Endothelial cell of umbilical vein (primary cell): ENCODE results near the gene SELENOO. TPM values are rescaled to one million over a fixed set of nuclear protein-coding genes. Genes with fewer than 3 reads are reported as not detected.

Experiments
- BruUV-seq: library from RNA; stranded (reverse); fragments of 400-500 nt; replicated peaks from 2 replicates; lab custom pipeline; 2021; lab: Mats Ljungman, UMichigan
- CTCF ChIA-PET: fragments of 300-600, 350-600 bp; sonication (Branson Sonifier 250); formaldehyde crosslinking; loops from one replicate; lab custom pipeline; 2021; ENCODE audit warnings: antibody characterized with exemption, inconsistent platforms; lab: Charles Lee
- POLR2A ChIA-PET: fragments of 300-600, 350-600 bp; sonication (Branson Sonifier 250); formaldehyde crosslinking; loops from one replicate; lab custom pipeline; 2021; ENCODE audit warnings: antibody characterized with exemption, inconsistent platforms; lab: Charles Lee
- DNase-seq: peaks from one replicate; pipeline ENCODE4 v3.0.0-alpha.2; 2011; ENCODE audit warnings: low read depth, low spot score
- FAIRE-seq: peaks from 2 replicates; lab custom pipeline; 2011; peaks lifted over from hg19 to GRCh38; lab: Jason Lieb, UNC
- H2AFZ ChIP-seq: 2 replicates; pipeline ENCODE4 v1.6.0; 2012; ENCODE audit warnings: low read depth, low read length, control low read depth, inconsistent platforms
- H3K27ac ChIP-seq: 2 replicates; pipeline ENCODE4 v1.5.1; 2011; ENCODE audit warnings: low read depth, mild to moderate bottlenecking, control low read depth, low read length, moderate library complexity; ENCODE audit not compliant: insufficient read depth
- H3K27me3 ChIP-seq, 2 experiments: 2 replicates each; pipeline versions ENCODE4 v1.6.0 to v1.6.1; 2011; ENCODE audit warnings: low read length in 2 of 2, mixed read lengths in 1 of 2; ENCODE audit not compliant: control insufficient read depth in 2 of 2, insufficient read depth in 2 of 2
- H3K36me3 ChIP-seq, 2 experiments: 2 replicates in 1 of 2; 3 replicates in 1 of 2; pipeline ENCODE4 v1.5.1; 2011; ENCODE audit warnings: low read length in 2 of 2, mild to moderate bottlenecking in 1 of 2, moderate library complexity in 1 of 2; ENCODE audit not compliant: control insufficient read depth in 2 of 2, insufficient read depth in 2 of 2; ENCODE audit errors: extremely low read depth in 1 of 2
- H3K4me1 ChIP-seq: 3 replicates; pipeline ENCODE4 v1.5.1; 2011; ENCODE audit warnings: mild to moderate bottlenecking, low read length; ENCODE audit not compliant: control insufficient read depth, insufficient read depth; ENCODE audit errors: extremely low read depth
- H3K4me2 ChIP-seq: 2 replicates; pipeline ENCODE4 v1.6.1; 2011; ENCODE audit warnings: low read length, control low read depth, mixed read lengths; ENCODE audit not compliant: insufficient read depth
- H3K4me3 ChIP-seq, 3 experiments: fragments of 200-600 bp in 1 of 3; sonication (generic), shearing (Covaris generic) in 1 of 3; replicated peaks in 1 of 3; 2 replicates each; pipeline ENCODE4 v1.5.1; 2011 to 2016; ENCODE audit warnings: control low read depth in 3 of 3, low read length in 3 of 3, mild to moderate bottlenecking in 2 of 3, inconsistent platforms in 1 of 3, low read depth in 1 of 3, moderate library complexity in 1 of 3; ENCODE audit not compliant: insufficient read depth in 1 of 3
- H3K79me2 ChIP-seq: 2 replicates; pipeline ENCODE4 v1.6.0; 2012; ENCODE audit warnings: low read length, inconsistent platforms; ENCODE audit not compliant: control insufficient read depth, insufficient read depth
- H3K9ac ChIP-seq: replicated peaks from 2 replicates; pipeline ENCODE3; 2011; ENCODE audit warnings: low read length, control low read depth; ENCODE audit not compliant: insufficient read depth; ENCODE audit errors: extremely low read depth
- H3K9me1 ChIP-seq: replicated peaks from 3 replicates; pipeline ENCODE4 v1.6.0; 2011; ENCODE audit warnings: mild to moderate bottlenecking, low read length; ENCODE audit not compliant: control insufficient read depth, insufficient read depth; ENCODE audit errors: extremely low read depth
- H3K9me3 ChIP-seq: replicated peaks from 2 replicates; pipeline ENCODE4 v1.5.1; 2012; ENCODE audit warnings: low read length, inconsistent platforms; ENCODE audit not compliant: control insufficient read depth, insufficient read depth
- H4K20me1 ChIP-seq: replicated peaks from 2 replicates; pipeline ENCODE3; 2011; ENCODE audit warnings: mild to moderate bottlenecking, low read length; ENCODE audit not compliant: control insufficient read depth, insufficient read depth; ENCODE audit errors: extremely low read depth
- CTCF ChIP-seq, 2 donors: IDR thresholded peaks; 1 replicate in 1 of 2; 2 replicates in 1 of 2; pipeline ENCODE4 v1.5.1; 2011; ENCODE audit warnings: low read length in 2 of 2, mild to moderate bottlenecking in 2 of 2, moderate library complexity in 2 of 2, control low read depth in 1 of 2, inconsistent platforms in 1 of 2, low read depth in 1 of 2; ENCODE audit not compliant: insufficient read depth in 1 of 2; ENCODE audit errors: extremely low read depth in 1 of 2
- EZH2 ChIP-seq: IDR thresholded peaks from 2 replicates; pipeline ENCODE4 v1.6.1; 2012; ENCODE audit warnings: borderline replicate concordance, low read depth, mild to moderate bottlenecking, moderate library complexity, low read length, inconsistent platforms; ENCODE audit not compliant: severe bottlenecking
- FOS ChIP-seq: IDR thresholded peaks from 2 replicates; pipeline ENCODE4 v1.6.1; 2011; ENCODE audit warnings: mild to moderate bottlenecking, low read length, moderate library complexity, borderline replicate concordance; ENCODE audit not compliant: insufficient read depth
- GATA2 ChIP-seq: IDR thresholded peaks from 2 replicates; pipeline ENCODE4 v1.7.0; 2011; ENCODE audit warnings: low read depth, mild to moderate bottlenecking, moderate library complexity, mixed read lengths, low read length; ENCODE audit not compliant: insufficient read length, insufficient read depth
- JUN ChIP-seq: IDR thresholded peaks from 2 replicates; pipeline ENCODE4 v1.6.1; 2011; ENCODE audit warnings: borderline replicate concordance, low read depth; ENCODE audit not compliant: insufficient read length, insufficient read depth
- MAX ChIP-seq: IDR thresholded peaks from 2 replicates; pipeline ENCODE4 v1.6.1; 2011; ENCODE audit not compliant: insufficient read depth, insufficient read length
- MYC ChIP-seq: IDR thresholded peaks from one replicate; pipeline ENCODE4 v1.6.1; 2011; ENCODE audit warnings: mild to moderate bottlenecking, low read depth, low read length
- POLR2A ChIP-seq: IDR thresholded peaks from 2 replicates; pipeline ENCODE4 v1.6.1; 2012; ENCODE audit warnings: low read depth, mild to moderate bottlenecking, control low read depth, low read length
- POLR2AphosphoS5 ChIP-seq: IDR thresholded peaks from 2 replicates; pipeline ENCODE4 v1.6.1; 2012; ENCODE audit warnings: low read depth, mild to moderate bottlenecking, control low read depth, low read length, moderate library complexity; ENCODE audit not compliant: insufficient read depth
- dilution Hi-C: fragments of 300-500 bp; cut with MboI; formaldehyde crosslinking; loops from one replicate; pipeline ENCODE4 v1.15.0; 2019; ENCODE audit warnings: low sequenced_read_pairs; ENCODE audit not compliant: extremely low pct_ligation_motif_present
- intact Hi-C: fragments of 100-400 bp; cut with micrococcal nuclease; formaldehyde crosslinking; loops from one replicate; pipeline ENCODE4 v1.10.0; 2022
- polyA plus RNA-seq, 4 experiments: library from polyadenylated mRNA; depleted of rRNA in 3 of 4; stranded (reverse) in 3 of 4; unstranded in 1 of 4; fragments of >200 nt; gene quantifications; 2 replicates each; pipeline versions ENCODE4 v1.2.1 to v1.2.3, GENCODE V29; 2011 to 2012; ENCODE audit warnings: missing spikeins in 1 of 4
- total RNA-seq: library from RNA; stranded (reverse); gene quantifications from 2 replicates; pipeline ENCODE4 v1.2.3, GENCODE V29; 2021

Gene SELENOO
- total and polyA plus RNA-seq, 2 donors (not counting 3 experiments of a cell fraction or from before 2014, with no cell fraction given) = 24.1 to 37.5 TPM

GRCh38 chr22:50165436-50166123, 35.2 kb upstream of the SELENOO start:
- BruUV-seq = no TSS peak
- no peaks in the 10 kb centered on the region for H3K4me1 ChIP-seq
- no peak overlapping the region for H3K4me3 ChIP-seq
- POLR2A ChIA-PET = no interaction called here
- H4K20me1 ChIP-seq = no peaks in the 10 kb centered on the region
- intact Hi-C loops = no loop called here
- CTCF ChIA-PET = interaction anchor here (0.6 to 1.4 kb wide), 2 partner anchors 11 to 17 kb away, joined by 3 read pairs; no protein-coding TSS in a partner anchor
- H3K9ac ChIP-seq = no peak overlapping the region
- H3K9me1 ChIP-seq = no peaks in the 10 kb centered on the region
- TF ChIP-seq EZH2 = no peak
- TF ChIP-seq JUN = no peak
- no peak for TF ChIP-seq MYC
- TF ChIP-seq FOS = no peak
- no peak for TF ChIP-seq POLR2AphosphoS5
- no peak for TF ChIP-seq CTCF (IDR thresholded peaks at IDR 0.05; ENCODE audit: extremely low read depth in 1 of 2, insufficient read depth in 1 of 2, low read depth in 1 of 2, low read length in 2 of 2)
- TF ChIP-seq MAX = no peak
- no peak for TF ChIP-seq GATA2
- TF ChIP-seq POLR2A = no peak
- FAIRE-seq (no peak), DNase-seq (no peak)
- H3K4me2 ChIP-seq = no peak overlapping the region
- H3K79me2 ChIP-seq = no peaks in the 10 kb centered on the region
- H2AFZ ChIP-seq = no peak overlapping the region
- no peak overlapping the region for H3K27ac ChIP-seq
- H3K36me3 ChIP-seq = peaks cover 0 to 15% of the 10 kb centered on the region in 2 experiments
- no peaks in the 10 kb centered on the region for H3K9me3 ChIP-seq
- dilution Hi-C loops = no loop called here
- no peaks in the 10 kb centered on the region for H3K27me3 ChIP-seq
